Measurements from ENCODE around the gene DMBX1. TPM values are rescaled to one million over a fixed set of nuclear protein-coding genes. Genes with fewer than 3 reads are reported as not detected.

Gene DMBX1
- total and polyA plus RNA-seq, 9 of the 15 experiments (the other 6 are each of a cell fraction or from before 2014, with no cell fraction given) = 0.25 to 4.3 (median 1.0) TPM

GRCh38 chr1:46522184-46522968 is 32.7 kb downstream of the DMBX1 start (continued):
- TF ChIP-seq CREB1 (IDR thresholded peaks at IDR 0.05) (peak; percentile 70), CREB1 (CRISPR knock-in tag; IDR thresholded peaks at IDR 0.05) (no peak), ZNF263 (CRISPR knock-in tag; IDR thresholded peaks at IDR 0.05; ENCODE audit: borderline replicate concordance) (peak; percentile 29; the same call in 1 of the 2 replicates), ELF2 (CRISPR knock-in tag; IDR thresholded peaks at IDR 0.05) (no peak), PTBP1 (IDR thresholded peaks at IDR 0.05; ENCODE audit: low read depth, low read length) (peak; percentile 88), NUFIP1 (IDR thresholded peaks at IDR 0.05; ENCODE audit: partially characterized antibody) (no peak), HCFC1 (IDR thresholded peaks at IDR 0.05; ENCODE audit: low read depth, low read length) (no peak; the same call in 1 of the 2 replicates), PCBP2 (IDR thresholded peaks at IDR 0.05; ENCODE audit: low read depth, low read length, poor library complexity, severe bottlenecking) (no peak), DPF2 (IDR thresholded peaks at IDR 0.05) (peak; percentile 98), ZBTB43 (CRISPR knock-in tag; IDR thresholded peaks at IDR 0.05) (peak; percentile 71; the same call in 1 of the 2 replicates), ZC3H8 (IDR thresholded peaks at IDR 0.05) (no peak), PATZ1 (CRISPR knock-in tag; IDR thresholded peaks at IDR 0.05; ENCODE audit: borderline replicate concordance) (0 out of 2 replicates have a peak, but pooled peaks have one; percentile 22), MYNN (IDR thresholded peaks at IDR 0.05) (peak; percentile 94), MYNN (CRISPR knock-in tag; IDR thresholded peaks at IDR 0.05) (no peak), THRA (IDR thresholded peaks at IDR 0.05) (no peak), THRAP3 (IDR thresholded peaks at IDR 0.05; ENCODE audit: borderline replicate concordance) (no peak; the same call in 1 of the 2 replicates), BCLAF1 (IDR thresholded peaks at IDR 0.05; ENCODE audit: borderline replicate concordance in 1 of 2, control insufficient read depth in 1 of 2, low read depth in 2 of 2, low read length in 1 of 2) (0 out of 4 replicates have a peak, but pooled peaks of 1 of the 2 experiments have one; percentile 32)
